AG04450 (cell line): ENCODE results near the gene SNAPC2. TPM values are rescaled to one million over a fixed set of nuclear protein-coding genes. Genes with fewer than 3 reads are reported as not detected.

Experiments used
- CTCF ChIA-PET: fragments of 300-600, 350-600 bp; formaldehyde crosslinking; extraction: SDS; loops from one replicate; lab custom pipeline; 2022; ENCODE audit warnings: antibody characterized with exemption, inconsistent platforms; lab: Charles Lee
- POLR2A ChIA-PET: fragments of 350-600 bp; formaldehyde crosslinking; extraction: SDS; loops from one replicate; lab custom pipeline; 2021; ENCODE audit warnings: antibody characterized with exemption, inconsistent platforms; lab: Yijun Ruan, JAX
- DNase-seq: peaks from one replicate; pipeline ENCODE4 v3.0.0-alpha.2; 2011; ENCODE audit warnings: low read depth, low spot score
- H3K27ac ChIP-seq: one replicate; pipeline ENCODE4 v1.5.1; 2012; ENCODE audit warnings: low read depth, low read length, control low read depth
- H3K27me3 ChIP-seq: one replicate; pipeline ENCODE4 v1.6.0; 2012; ENCODE audit warnings: low read length; ENCODE audit not compliant: control insufficient read depth, insufficient read depth
- H3K4me3 ChIP-seq: 2 replicates; pipeline ENCODE4 v1.5.1; 2011; ENCODE audit warnings: mild to moderate bottlenecking, low read depth, low read length, control low read depth
- H3K9me3 ChIP-seq: 2 replicates; pipeline ENCODE4 v1.5.1; 2012; ENCODE audit warnings: low read length; ENCODE audit not compliant: control insufficient read depth, insufficient read depth
- polyA plus RNA-seq: library from polyadenylated mRNA; depleted of rRNA; stranded (reverse); fragments of >200 nt; gene quantifications from 2 replicates; pipeline ENCODE4 v1.2.3, GENCODE V29; 2011
- TF ChIP-seq, protein P1 (sequence below): IDR thresholded peaks from 2 replicates; pipeline ENCODE4 v1.5.1; 2011; ENCODE audit warnings: low read depth, low read length, control low read depth, inconsistent platforms

The SNAPC2 gene
- polyA plus RNA-seq, 1 experiment: 12.1 TPM

DNA sequence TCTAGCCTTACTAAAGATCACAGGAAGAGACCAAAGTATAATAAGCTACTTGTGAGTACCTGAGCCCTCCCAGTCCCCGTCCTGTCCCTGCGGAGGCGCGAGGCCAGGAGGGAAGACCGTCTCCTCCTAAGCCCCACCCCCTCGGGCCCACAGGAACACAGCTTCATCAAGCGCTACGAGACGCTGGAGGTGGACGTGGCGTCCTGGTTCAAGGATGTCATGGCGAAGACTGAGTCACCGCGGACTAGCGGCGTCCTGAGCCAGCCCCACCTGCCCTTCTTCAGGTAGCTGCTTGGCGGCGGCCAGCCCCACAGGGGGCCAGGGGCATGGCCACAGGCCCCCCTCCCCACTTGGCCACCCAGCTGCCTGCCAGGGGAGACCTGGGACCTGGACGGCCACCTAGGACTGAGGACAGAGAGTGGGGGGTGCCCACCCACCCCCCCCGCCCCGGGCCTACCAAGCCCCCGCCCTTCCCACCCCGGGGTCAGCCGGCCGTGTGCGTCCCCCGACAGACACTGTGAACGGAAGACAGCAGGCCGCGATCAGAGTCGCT lies 7.9 kb upstream of the SNAPC2 start:
- H3K4me3 ChIP-seq: no peak overlapping the region
- TF ChIP-seq, protein P1, sequence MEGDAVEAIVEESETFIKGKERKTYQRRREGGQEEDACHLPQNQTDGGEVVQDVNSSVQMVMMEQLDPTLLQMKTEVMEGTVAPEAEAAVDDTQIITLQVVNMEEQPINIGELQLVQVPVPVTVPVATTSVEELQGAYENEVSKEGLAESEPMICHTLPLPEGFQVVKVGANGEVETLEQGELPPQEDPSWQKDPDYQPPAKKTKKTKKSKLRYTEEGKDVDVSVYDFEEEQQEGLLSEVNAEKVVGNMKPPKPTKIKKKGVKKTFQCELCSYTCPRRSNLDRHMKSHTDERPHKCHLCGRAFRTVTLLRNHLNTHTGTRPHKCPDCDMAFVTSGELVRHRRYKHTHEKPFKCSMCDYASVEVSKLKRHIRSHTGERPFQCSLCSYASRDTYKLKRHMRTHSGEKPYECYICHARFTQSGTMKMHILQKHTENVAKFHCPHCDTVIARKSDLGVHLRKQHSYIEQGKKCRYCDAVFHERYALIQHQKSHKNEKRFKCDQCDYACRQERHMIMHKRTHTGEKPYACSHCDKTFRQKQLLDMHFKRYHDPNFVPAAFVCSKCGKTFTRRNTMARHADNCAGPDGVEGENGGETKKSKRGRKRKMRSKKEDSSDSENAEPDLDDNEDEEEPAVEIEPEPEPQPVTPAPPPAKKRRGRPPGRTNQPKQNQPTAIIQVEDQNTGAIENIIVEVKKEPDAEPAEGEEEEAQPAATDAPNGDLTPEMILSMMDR: no peak
- no peaks in the 10 kb centered on the region; the same call in 1 of the 2 replicates for H3K9me3 ChIP-seq
- no peak for DNase-seq
- H3K27me3 ChIP-seq: peaks cover 7% of the 10 kb centered on the region
- ChIA-PET POLR2A (no interaction called here), CTCF (interaction anchor here (1.3 kb wide), 1 partner anchor 8 kb away, joined by 4 read pairs; the partner anchor contains the start of gene SNAPC2)
- no peak overlapping the region for H3K27ac ChIP-seq

DNA sequence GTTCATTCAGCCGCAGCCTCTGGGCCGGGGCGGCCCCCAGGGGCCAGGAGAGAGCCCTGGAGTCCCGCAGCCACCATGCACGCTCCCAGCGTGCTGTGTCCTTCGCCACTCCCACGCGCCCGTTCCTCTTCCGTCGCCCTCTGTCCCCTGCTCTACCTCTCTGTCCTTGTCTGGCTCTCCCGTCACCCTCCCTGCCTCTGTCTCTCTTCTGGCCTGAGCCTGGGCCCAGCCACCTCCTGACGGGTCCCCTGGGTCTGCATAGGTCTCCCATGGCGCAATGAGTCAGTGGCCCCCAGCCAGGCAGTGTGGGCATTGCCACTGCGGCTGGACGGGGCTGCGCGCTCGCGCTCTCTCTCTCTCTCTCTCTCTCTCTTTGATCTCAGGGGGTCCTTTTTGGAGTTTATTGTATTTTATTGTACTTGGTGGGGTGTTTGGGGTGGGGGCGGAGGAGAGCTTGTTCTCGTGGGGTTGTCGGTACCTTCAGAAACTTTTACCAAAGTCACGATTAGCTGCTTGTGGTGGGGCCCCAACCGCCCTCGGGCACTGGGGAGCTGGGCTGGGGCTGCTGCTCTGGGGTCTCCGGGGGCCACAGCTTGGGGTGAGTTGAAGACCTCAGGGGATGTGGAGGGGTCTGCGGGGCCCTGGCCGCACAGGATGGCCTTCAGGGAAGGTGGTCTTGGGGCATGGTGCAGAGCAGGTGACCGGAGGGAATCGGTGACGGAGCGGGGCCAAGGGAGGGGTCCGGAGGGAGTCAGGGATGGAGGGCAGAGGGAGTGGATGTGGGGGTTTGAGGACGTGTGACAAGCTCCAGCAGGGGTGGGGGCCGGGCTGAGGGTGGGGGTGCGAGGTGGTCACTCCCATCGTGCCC lies 7.2 kb upstream of the SNAPC2 start:
- no peak overlapping the region for H3K27ac ChIP-seq
- TF ChIP-seq, protein P1: no peak
- H3K27me3 ChIP-seq: peaks cover 7% of the 10 kb centered on the region
- ChIA-PET CTCF (no interaction called here), POLR2A (no interaction called here)
- H3K9me3 ChIP-seq: no peaks in the 10 kb centered on the region; the same call in 1 of the 2 replicates
- H3K4me3 ChIP-seq: no peak overlapping the region
- DNase-seq: no peak

- ChIA-PET CTCF (no interaction called here), POLR2A (no interaction called here)
- DNase-seq: no peak
- TF ChIP-seq, protein P1: no peak
- Histone ChIP-seq H3K9me3 (no peaks in the 10 kb centered on the region; the same call in 1 of the 2 replicates), H3K27ac (no peak overlapping the region), H3K4me3 (no peak overlapping the region), H3K27me3 (peaks cover 7% of the 10 kb centered on the region)
These were observed 6.5 kb upstream of the SNAPC2 start for GRCh38 chr19:7913652-7914051.

- Histone ChIP-seq H3K27me3 (peaks cover 7% of the 10 kb centered on the region), H3K4me3 (no peak overlapping the region), H3K9me3 (no peaks in the 10 kb centered on the region; the same call in 1 of the 2 replicates), H3K27ac (no peak overlapping the region)
- ChIA-PET POLR2A (interaction anchor here (3.9 kb wide), 1 partner anchor 11 kb away, joined by 16 read pairs; the partner anchor contains the start of gene MAP2K7), CTCF (no interaction called here)
- DNase-seq: no peak
- TF ChIP-seq, protein P1: no peak
These were observed 6.0 kb upstream of the SNAPC2 start for GRCh38 chr19:7914099-7914498.
